Measurements from ENCODE around the gene SUN2.

SUN2 gene

DNA sequence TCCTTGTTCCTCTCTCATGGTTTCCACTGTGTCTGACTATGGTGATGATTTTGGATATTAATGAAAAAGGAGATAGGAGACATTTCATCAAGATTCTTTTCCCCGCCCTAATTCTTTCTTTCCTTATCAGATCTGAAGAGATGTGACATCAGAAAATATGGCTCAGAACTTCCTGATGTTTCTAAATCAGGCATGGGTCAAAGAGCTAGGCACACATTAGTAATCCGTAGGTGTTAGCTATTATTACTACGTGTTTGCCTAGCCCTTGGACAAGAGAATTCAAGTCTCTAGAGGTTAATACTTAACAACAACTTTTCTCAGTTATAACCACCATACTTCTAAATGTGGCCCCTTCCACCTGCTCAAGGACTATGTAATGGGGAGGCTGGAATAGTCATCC lies 60.9 kb downstream of the SUN2 start:
- no peak for DNase-seq

- no peak for DNase-seq
Measured at GRCh38 chr22:38694049-38694448, 61.7 kb downstream of the SUN2 start.

- no peak for DNase-seq
Measured at GRCh38 chr22:38689651-38690050, 66.1 kb downstream of the SUN2 start.

DNA sequence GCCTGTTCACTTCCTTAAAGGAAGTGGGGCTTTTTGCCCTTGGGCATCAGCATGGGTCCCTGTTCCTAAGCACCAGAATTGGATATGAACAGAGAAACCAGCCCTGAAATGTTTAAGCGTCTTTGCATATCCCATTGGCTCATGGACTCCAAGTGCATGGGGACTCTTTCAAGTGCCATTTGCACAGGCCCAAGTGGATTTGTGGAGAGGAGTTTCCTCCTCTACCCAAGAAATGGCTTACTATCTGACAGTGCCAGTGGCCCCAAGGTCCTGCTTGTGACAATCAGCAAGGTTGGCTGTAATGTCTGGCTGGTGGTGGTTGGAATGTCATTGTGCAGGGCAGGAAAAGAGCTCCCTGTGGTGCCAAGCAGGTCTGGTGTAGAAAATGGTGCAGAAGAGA lies 70.0 kb downstream of the SUN2 start:
- DNase-seq, result no peak

DNA sequence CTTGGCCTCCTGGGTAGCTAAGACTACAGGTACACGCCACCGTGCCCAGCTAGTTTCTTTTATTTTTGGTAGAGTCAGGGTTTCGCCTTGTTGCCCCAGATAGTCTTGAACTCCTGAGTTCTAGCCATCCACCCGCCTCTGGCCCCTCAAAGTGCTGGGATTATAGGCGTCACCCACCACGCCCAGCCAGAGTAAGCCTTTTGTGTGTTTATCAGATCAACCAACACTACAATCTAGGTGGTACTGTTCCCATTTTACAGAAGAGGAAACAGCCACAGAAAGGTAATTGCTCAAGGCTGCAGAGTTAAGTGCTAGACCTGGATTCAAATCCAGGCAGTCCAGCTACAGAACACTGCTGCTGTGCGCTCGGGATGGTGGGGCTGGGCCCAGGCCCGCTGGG lies 70.9 kb downstream of the SUN2 start:
- no peak for DNase-seq

Measured in fibroblast of skin of right biceps (primary cell).